Dermis microvascular lymphatic vessel endothelial cell (primary cell): ENCODE results near the gene TSPY1. TPM values are rescaled to one million over a fixed set of nuclear protein-coding genes. Genes with fewer than 3 reads are reported as not detected.
"Not testable (repeated sequence)": the region's sequence is repeated elsewhere in the genome, so short reads cannot be mapped to it uniquely, and the experiment has no call there.

Experiments
- DNase-seq, 2 donors: peaks; one replicate each; pipeline versions ENCODE4 v3.0.0 to v3.0.0-alpha.2; 2010; ENCODE audit warnings: low read depth in 2 of 2
- total RNA-seq: library from RNA; depleted of rRNA; stranded (reverse); fragments of >200 nt; gene quantifications from 2 replicates; pipeline ENCODE4 v1.2.1, GENCODE V29; 2014

Gene TSPY1
- total RNA-seq = not detected in 2 replicates

- DNase-seq = not testable (repeated sequence)
These were observed at the start of gene TSPY1 for GRCh38 chrY:9466655-9467054. TSS of gene TSPY1 (plus strand) at chrY:9466955. CDS start at chrY:9467001, 46 bp downstream.

- DNase-seq = not testable (repeated sequence)
These were observed 20.2 kb downstream of the TSPY1 start, which contains the start of gene TSPY9 for GRCh38 chrY:9486967-9487366. TSS of gene TSPY9 (plus strand) at chrY:9487267. CDS start at chrY:9487313, 46 bp downstream.

- DNase-seq = not testable (repeated sequence)
These were observed 37.6 kb downstream of the TSPY1 start for GRCh38 chrY:9504396-9504795.

GRCh38 chrY:9516287-9516686 is 49.5 kb downstream of the TSPY1 start:
- not testable (repeated sequence) for DNase-seq

Other genes starting within 250 kb of the TSPY1 start
- not detected in 2 replicates for gene TSPY4, start 129.5 kb upstream of the TSPY1 start, total RNA-seq
- gene TSPY8, start 109.2 kb upstream of the TSPY1 start, total RNA-seq = not detected in 2 replicates
- gene TSPY3, start 68.5 kb upstream of the TSPY1 start, total RNA-seq = not detected in 2 replicates
- not detected in 2 replicates for gene TSPY9, start 20.3 kb downstream of the TSPY1 start, total RNA-seq
- gene TSPY10, start 60.9 kb downstream of the TSPY1 start, total RNA-seq = not detected in 2 replicates